Activated CD4-positive, alpha-beta T cell treated with anti-CD3 and anti-CD28 coated beads, Interleukin-2, amount 50 U/mL, for 48 hours (primary cell): ENCODE measurements around the gene SIRT3.
"Not testable (repeated sequence)": the region's sequence is repeated elsewhere in the genome, so short reads cannot be mapped to it uniquely, and the experiment has no call there.

ENCODE experiments used
- DNase-seq, 2 experiments: peaks; one replicate each; pipeline ENCODE4 v3.0.0-alpha.2; 2020

SIRT3 gene

GRCh38 chr11:238346-238745 lies 2.2 kb upstream of the SIRT3 start:
- not testable (repeated sequence) for DNase-seq

GRCh38 chr11:236774-237767 lies 929 bp upstream of the SIRT3 start, which contains the start of gene PSMD13:
Gene PSMD13, plus strand, starts transcription at chr11:236976. Its CDS starts 74 bp downstream, at chr11:237050.
- peak; percentile 87 to 91 for DNase-seq

GRCh38 chr11:235609-235996 lies 539 bp downstream of the SIRT3 start:
- DNase-seq: peak; percentile 70 to 78

- DNase-seq: no peak
These were observed 962 bp downstream of the SIRT3 start for GRCh38 chr11:235180-235579.

- DNase-seq: no peak
These were observed 3.2 kb downstream of the SIRT3 start for GRCh38 chr11:232783-233565.

- DNase-seq: no peak
These were observed 5.7 kb downstream of the SIRT3 start for GRCh38 chr11:230431-230830.

GRCh38 chr11:227824-228379 lies 8.2 kb downstream of the SIRT3 start:
- DNase-seq: no peak

GRCh38 chr11:225734-226453 lies 10.2 kb downstream of the SIRT3 start:
- no peak for DNase-seq

- no peak for DNase-seq
These were observed 11.7 kb downstream of the SIRT3 start for GRCh38 chr11:224424-224823.

GRCh38 chr11:223884-224283 lies 12.3 kb downstream of the SIRT3 start:
- DNase-seq: no peak

- no peak for DNase-seq
These were observed 12.9 kb downstream of the SIRT3 start for GRCh38 chr11:223026-223789.

- DNase-seq: no peak
These were observed 13.9 kb downstream of the SIRT3 start for GRCh38 chr11:221998-222789.

- DNase-seq: no peak
These were observed 14.6 kb downstream of the SIRT3 start for GRCh38 chr11:221539-221938.

- DNase-seq: not testable (repeated sequence)
These were observed 15.4 kb downstream of the SIRT3 start for GRCh38 chr11:220641-221215.

GRCh38 chr11:218815-219593 lies 17.1 kb downstream of the SIRT3 start:
- DNase-seq: no peak

GRCh38 chr11:217704-218103 lies 18.4 kb downstream of the SIRT3 start:
- DNase-seq: no peak

GRCh38 chr11:216081-216974 lies 19.8 kb downstream of the SIRT3 start:
- DNase-seq: no peak

GRCh38 chr11:215581-216037 lies 20.5 kb downstream of the SIRT3 start:
- DNase-seq: no peak

GRCh38 chr11:214083-214482 lies 22.1 kb downstream of the SIRT3 start:
- DNase-seq: no peak
